Islet of Langerhans (tissue), 1 donor: ENCODE measurements around the gene STK11.

Source experiments
- FAIRE-seq: peaks from one replicate; lab custom pipeline; 2011; peaks lifted over from hg19 to GRCh38; lab: Jason Lieb, UNC

STK11 gene

GRCh38 chr19:1226522-1227303 lies 21.1 kb downstream of the STK11 start:
- FAIRE-seq, result no peak

GRCh38 chr19:1227304-1228054 lies 21.9 kb downstream of the STK11 start:
- FAIRE-seq, result no peak

- no peak for FAIRE-seq
These were observed 22.8 kb downstream of the STK11 start for GRCh38 chr19:1228161-1228957.

- no peak for FAIRE-seq
These were observed 23.7 kb downstream of the STK11 start for GRCh38 chr19:1229056-1229923.

- no peak for FAIRE-seq
These were observed 24.6 kb downstream of the STK11 start for GRCh38 chr19:1229924-1230782.

- FAIRE-seq, result no peak
These were observed 25.4 kb downstream of the STK11 start for GRCh38 chr19:1230783-1231489.

- FAIRE-seq, result no peak
These were observed 26.4 kb downstream of the STK11 start for GRCh38 chr19:1231729-1232637.

GRCh38 chr19:1232652-1233072 lies 27.1 kb downstream of the STK11 start:
- no peak for FAIRE-seq

GRCh38 chr19:1233115-1233667 lies 27.6 kb downstream of the STK11 start:
- FAIRE-seq, result no peak

GRCh38 chr19:1234051-1234954 lies 28.7 kb downstream of the STK11 start:
- no peak for FAIRE-seq

GRCh38 chr19:1234955-1235380 lies 29.4 kb downstream of the STK11 start:
- no peak for FAIRE-seq

- FAIRE-seq, result no peak
These were observed 30.3 kb downstream of the STK11 start for GRCh38 chr19:1235625-1236538.

GRCh38 chr19:1236576-1236975 lies 31.0 kb downstream of the STK11 start:
- FAIRE-seq, result no peak

GRCh38 chr19:1237027-1237659 lies 31.6 kb downstream of the STK11 start:
- no peak for FAIRE-seq

- no peak for FAIRE-seq
These were observed 32.3 kb downstream of the STK11 start, which contains the start of gene CBARP for GRCh38 chr19:1237754-1238368. Gene CBARP (minus strand): TSS chr19:1238005. CDS start chr19:1236100, 1,905 bp downstream.
